H1 (cell line): ENCODE measurements around the gene STX10.

Experiments used
- CEBPB ChIP-seq: IDR thresholded peaks from 2 replicates; pipeline ENCODE4 v1.6.1; 2012; ENCODE audit warnings: low read depth, low read length
- EP300 ChIP-seq, 2 experiments: IDR thresholded peaks; 1 replicate in 1 of 2; 2 replicates in 1 of 2; pipeline ENCODE4 v1.6.1; 2011 to 2012; ENCODE audit warnings: low read depth in 2 of 2, low read length in 2 of 2, mild to moderate bottlenecking in 2 of 2, borderline replicate concordance in 1 of 2, inconsistent platforms in 1 of 2, moderate library complexity in 1 of 2
- EZH2 ChIP-seq: fragments of 200-600 bp; sonication (generic); IDR thresholded peaks from 2 replicates; pipeline ENCODE4 v1.7.1; 2012; ENCODE audit warnings: low read depth, mild to moderate bottlenecking, moderate library complexity, low read length, inconsistent platforms; ENCODE audit not compliant: severe bottlenecking
- NRF1 ChIP-seq: IDR thresholded peaks from 2 replicates; pipeline ENCODE4 v1.6.1; 2011; ENCODE audit warnings: mild to moderate bottlenecking, low read depth, low read length, improper control_type of control experiment
- POLR2A ChIP-seq, 2 experiments: IDR thresholded peaks; 1 replicate in 1 of 2; 2 replicates in 1 of 2; pipeline ENCODE4 v1.6.1; 2011; ENCODE audit warnings: low read depth in 2 of 2, low read length in 2 of 2, mild to moderate bottlenecking in 2 of 2; ENCODE audit errors: control extremely low read depth in 1 of 2
- SIN3A ChIP-seq, 2 experiments: IDR thresholded peaks in 1 of 2; conservative IDR thresholded peaks in 1 of 2; 2 replicates each; pipeline ENCODE4 v1.6.1; 2011 to 2012; ENCODE audit warnings: low read length in 2 of 2, improper control_type of control experiment in 1 of 2, low read depth in 1 of 2, mild to moderate bottlenecking in 1 of 2
- SIX5 ChIP-seq: IDR thresholded peaks from 2 replicates; pipeline ENCODE4 v1.6.1; 2011; ENCODE audit warnings: mild to moderate bottlenecking, low read depth, low read length
- SP1 ChIP-seq: IDR thresholded peaks from 2 replicates; pipeline ENCODE4 v1.6.1; 2011; ENCODE audit warnings: low read depth, low read length
- SP2 ChIP-seq: IDR thresholded peaks from 2 replicates; pipeline ENCODE4 v1.6.1; 2012; ENCODE audit warnings: mild to moderate bottlenecking, low read length, inconsistent platforms
- SUZ12 ChIP-seq: fragments of 200-600 bp; sonication (generic); IDR thresholded peaks from 2 replicates; pipeline ENCODE4 v1.6.1; 2012; ENCODE audit warnings: mild to moderate bottlenecking, inconsistent platforms, low read length, moderate library complexity, mixed read lengths
- TCF12 ChIP-seq: IDR thresholded peaks from 2 replicates; pipeline ENCODE4 v1.6.1; 2011; ENCODE audit warnings: low read depth, mild to moderate bottlenecking, low read length
- TF ChIP-seq, protein P1 (sequence below), 3 experiments: IDR thresholded peaks; 1 replicate in 2 of 3; 2 replicates in 1 of 3; pipeline versions ENCODE4 v1.5.1 to v1.6.1; 2011; ENCODE audit warnings: low read length in 3 of 3, mild to moderate bottlenecking in 3 of 3, inconsistent platforms in 2 of 3, low read depth in 1 of 3, moderate library complexity in 1 of 3; ENCODE audit not compliant: insufficient read depth in 1 of 3; ENCODE audit errors: control extremely low read depth in 1 of 3

GRCh38 chr19:13133241-13133870 is 16.8 kb downstream of the STX10 start:
- TF ChIP-seq NRF1 (no peak), EP300 (IDR thresholded peaks at IDR 0.05; ENCODE audit: borderline replicate concordance in 1 of 2, low read depth in 2 of 2, low read length in 2 of 2) (no peak), SP1 (no peak), POLR2A (IDR thresholded peaks at IDR 0.05; ENCODE audit: control extremely low read depth in 1 of 2, low read depth in 2 of 2, low read length in 2 of 2) (no peak), CEBPB (no peak), SIN3A (conservative IDR thresholded peaks at IDR 0.05 in 1 of 2, IDR thresholded peaks at IDR 0.05 in 1 of 2; ENCODE audit: low read depth in 1 of 2, low read length in 2 of 2) (no peak), SUZ12 (no peak), SIX5 (no peak), SP2 (no peak), TCF12 (no peak), EZH2 (no peak)
- TF ChIP-seq, protein P1, sequence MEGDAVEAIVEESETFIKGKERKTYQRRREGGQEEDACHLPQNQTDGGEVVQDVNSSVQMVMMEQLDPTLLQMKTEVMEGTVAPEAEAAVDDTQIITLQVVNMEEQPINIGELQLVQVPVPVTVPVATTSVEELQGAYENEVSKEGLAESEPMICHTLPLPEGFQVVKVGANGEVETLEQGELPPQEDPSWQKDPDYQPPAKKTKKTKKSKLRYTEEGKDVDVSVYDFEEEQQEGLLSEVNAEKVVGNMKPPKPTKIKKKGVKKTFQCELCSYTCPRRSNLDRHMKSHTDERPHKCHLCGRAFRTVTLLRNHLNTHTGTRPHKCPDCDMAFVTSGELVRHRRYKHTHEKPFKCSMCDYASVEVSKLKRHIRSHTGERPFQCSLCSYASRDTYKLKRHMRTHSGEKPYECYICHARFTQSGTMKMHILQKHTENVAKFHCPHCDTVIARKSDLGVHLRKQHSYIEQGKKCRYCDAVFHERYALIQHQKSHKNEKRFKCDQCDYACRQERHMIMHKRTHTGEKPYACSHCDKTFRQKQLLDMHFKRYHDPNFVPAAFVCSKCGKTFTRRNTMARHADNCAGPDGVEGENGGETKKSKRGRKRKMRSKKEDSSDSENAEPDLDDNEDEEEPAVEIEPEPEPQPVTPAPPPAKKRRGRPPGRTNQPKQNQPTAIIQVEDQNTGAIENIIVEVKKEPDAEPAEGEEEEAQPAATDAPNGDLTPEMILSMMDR (IDR thresholded peaks at IDR 0.05; ENCODE audit: control extremely low read depth in 1 of 3, insufficient read depth in 1 of 3, low read depth in 1 of 3, low read length in 3 of 3) = no peak
